C4-2B (cell line): ENCODE measurements around the gene TMPRSS5.

ENCODE experiments used
- H3K27ac ChIP-seq: fragments of 450-650 bp; 2 replicates; pipeline ENCODE4 v1.5.1; 2017
- ZFX ChIP-seq: fragments of 450-650 bp; IDR thresholded peaks from 2 replicates; pipeline ENCODE4 v1.6.1; 2017
- TF ChIP-seq, protein P1 (sequence below): fragments of 450-650 bp; conservative IDR thresholded peaks from 2 replicates; pipeline ENCODE4 v1.5.1; 2017; ENCODE audit warnings: mild to moderate bottlenecking

The TMPRSS5 gene

DNA sequence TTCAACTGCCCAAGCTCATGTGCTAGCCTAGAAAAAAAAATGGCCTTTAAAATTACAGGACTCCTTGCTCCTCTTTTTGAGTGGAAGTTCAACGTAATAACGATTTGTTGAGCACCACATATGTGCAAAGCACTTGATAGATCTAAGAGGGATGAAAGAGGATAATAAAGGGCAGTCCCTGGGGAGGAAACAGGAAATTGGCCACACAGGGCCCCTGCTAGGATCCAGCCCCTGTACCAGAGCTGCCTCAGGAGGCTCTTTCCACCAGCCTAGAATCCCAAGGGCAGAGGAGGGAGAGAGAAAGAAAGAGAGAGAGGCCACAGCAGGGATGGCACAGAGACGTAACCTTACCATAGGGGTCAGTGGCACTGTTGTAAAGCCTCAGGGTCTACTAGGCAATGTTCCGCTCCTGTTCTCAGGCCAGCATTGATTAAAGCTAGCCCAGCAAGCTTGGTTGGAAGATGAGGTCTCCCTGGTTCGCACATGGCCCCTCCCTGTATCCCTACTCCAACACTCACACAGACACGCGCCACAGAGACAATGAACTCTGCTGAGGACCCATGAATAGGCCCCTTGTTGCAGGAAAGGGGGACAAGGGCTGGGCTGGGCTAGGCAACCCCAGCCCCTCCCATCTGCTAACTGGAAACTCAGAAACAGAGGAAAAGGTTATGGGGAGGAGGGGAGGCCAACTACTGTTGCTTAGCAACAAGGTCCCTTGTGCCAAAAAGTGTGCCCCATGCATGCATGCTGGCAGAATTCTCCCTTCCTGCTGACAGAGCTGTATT is at the start of gene TMPRSS5:
TSS of gene TMPRSS5 (minus strand) at position 438 of the 785 bp plus-strand sequence. CDS start at position 354, 84 bp downstream.
- H3K27ac ChIP-seq: no peak within 1 kb of the TSS
- no peak for TF ChIP-seq ZFX
- TF ChIP-seq, protein P1, sequence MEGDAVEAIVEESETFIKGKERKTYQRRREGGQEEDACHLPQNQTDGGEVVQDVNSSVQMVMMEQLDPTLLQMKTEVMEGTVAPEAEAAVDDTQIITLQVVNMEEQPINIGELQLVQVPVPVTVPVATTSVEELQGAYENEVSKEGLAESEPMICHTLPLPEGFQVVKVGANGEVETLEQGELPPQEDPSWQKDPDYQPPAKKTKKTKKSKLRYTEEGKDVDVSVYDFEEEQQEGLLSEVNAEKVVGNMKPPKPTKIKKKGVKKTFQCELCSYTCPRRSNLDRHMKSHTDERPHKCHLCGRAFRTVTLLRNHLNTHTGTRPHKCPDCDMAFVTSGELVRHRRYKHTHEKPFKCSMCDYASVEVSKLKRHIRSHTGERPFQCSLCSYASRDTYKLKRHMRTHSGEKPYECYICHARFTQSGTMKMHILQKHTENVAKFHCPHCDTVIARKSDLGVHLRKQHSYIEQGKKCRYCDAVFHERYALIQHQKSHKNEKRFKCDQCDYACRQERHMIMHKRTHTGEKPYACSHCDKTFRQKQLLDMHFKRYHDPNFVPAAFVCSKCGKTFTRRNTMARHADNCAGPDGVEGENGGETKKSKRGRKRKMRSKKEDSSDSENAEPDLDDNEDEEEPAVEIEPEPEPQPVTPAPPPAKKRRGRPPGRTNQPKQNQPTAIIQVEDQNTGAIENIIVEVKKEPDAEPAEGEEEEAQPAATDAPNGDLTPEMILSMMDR: no peak

DNA sequence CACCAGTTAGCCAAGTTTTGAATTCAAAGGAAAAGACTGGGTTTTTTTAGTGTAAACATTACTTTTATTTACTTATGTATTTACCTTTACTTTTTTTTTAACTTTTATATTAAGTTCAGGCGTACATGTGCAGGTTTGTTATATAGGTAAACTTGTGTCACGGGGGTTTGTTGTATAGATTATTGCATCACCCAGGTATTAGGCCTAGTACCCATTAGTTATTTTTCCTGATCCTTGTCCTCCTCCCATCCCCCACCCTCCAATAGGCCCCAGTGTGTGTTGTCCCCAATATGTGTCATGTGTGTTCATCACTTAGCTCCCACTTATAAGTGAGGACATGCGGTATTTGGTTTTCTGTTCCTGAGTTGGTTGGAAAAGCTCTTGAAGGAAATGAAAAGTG is 46.8 kb upstream of the TMPRSS5 start:
- no peak for TF ChIP-seq ZFX
- TF ChIP-seq, protein P1: no peak
- no peak overlapping the region for H3K27ac ChIP-seq

DNA sequence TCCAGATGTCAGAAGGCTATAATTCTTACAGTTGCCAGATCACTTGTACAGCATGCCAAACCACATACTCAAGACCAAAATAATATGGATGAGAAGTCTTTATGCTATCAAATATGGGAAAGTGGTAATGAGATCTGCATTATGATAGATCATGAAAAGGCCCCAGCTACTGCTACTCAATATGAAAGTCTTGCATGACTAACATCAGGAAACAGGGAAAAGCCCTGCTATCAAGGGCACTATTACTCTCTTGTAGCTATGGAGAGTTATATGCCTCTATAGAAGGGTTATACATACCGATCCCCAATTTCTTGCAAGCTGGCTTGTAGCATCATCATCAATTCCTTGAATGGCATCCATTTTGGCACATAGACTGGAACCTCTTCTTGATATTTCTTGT is 30.2 kb upstream of the TMPRSS5 start:
- H3K27ac ChIP-seq: no peak overlapping the region
- TF ChIP-seq, protein P1: no peak
- no peak for TF ChIP-seq ZFX

DNA sequence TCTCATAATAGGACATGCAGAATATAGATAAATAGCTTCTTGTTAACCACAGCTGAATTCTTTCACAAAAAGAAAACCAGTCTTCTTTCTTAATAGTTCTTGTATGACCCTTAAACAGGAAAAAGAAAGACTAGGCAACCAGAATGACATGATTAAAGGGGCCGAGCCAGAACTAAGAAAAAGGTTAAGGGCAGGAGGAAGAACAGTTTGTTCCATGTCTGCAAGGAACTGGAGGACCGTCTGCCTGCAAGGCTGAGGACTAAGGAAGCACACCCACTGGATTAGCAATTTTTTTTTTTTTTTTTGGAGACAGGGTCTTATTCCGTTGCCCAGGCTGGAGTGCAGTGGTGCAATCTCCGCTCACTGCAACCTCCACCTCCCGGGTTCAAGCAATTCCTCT is 26.0 kb upstream of the TMPRSS5 start:
- no peak overlapping the region for H3K27ac ChIP-seq

DNA sequence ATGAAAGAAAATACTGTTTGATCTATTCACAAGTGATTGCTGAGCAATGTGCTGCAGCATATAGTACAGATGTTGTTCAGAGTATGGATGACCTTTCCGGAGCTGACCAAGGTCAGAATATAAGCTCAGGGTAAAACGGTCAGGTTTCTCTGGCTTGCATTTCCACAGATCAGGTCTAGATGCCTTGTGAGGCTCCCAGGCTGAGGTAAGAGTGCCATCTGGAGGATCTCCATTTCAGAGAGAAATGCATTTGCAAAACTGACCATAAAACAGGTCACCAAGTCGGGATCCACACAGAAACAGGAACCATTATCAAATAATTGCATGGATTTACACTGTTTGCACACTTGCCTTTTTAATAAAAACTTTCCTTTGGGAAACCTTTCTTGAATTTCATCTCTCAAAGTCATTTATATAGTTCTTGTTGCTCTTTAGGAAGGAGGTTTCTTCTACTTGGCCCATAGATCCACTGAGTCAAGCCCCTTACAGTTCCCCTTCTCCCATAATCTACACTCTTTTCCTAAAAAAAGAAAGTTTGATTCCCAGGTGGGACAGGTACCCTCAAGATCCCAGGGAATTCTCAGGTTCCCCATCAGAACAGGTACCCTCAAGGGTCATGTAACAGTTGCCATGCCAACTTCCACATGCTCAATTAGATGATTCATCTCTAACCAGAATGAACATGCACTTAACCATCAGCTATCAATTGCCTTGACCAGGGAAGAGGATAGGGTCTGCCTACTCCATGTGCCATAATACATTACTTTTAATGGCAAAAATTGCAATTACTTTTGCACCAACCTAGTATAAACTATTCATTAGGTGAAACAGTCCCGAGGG is 25.0 kb upstream of the TMPRSS5 start:
- H3K27ac ChIP-seq: no peak overlapping the region

More for the DNA sequence above, 26.0 kb upstream of the TMPRSS5 start:
- TF ChIP-seq, protein P1: no peak
- TF ChIP-seq ZFX: no peak

DNA sequence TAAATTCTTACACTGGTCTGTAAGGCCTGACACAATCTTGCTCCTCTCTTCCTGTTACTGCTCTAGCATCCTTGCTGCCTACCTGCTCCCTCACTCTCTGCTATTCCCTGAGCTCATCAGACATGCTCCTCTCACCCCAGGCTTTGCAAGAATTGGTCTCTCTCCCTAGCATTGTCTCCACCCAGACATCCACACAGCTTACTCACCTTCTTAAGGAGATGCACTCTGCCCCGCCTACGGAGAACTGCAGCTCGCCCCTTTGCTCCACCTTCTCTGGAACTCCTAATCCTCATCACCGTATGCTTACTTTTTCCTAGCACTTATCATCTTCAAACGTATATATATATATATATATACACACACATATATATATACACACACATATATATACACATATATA is 23.3 kb upstream of the TMPRSS5 start:
- no peak overlapping the region for H3K27ac ChIP-seq
- TF ChIP-seq, protein P1: no peak
- no peak for TF ChIP-seq ZFX

More for the DNA sequence above, 25.0 kb upstream of the TMPRSS5 start:
- no peak for TF ChIP-seq ZFX
- TF ChIP-seq, protein P1: peak; percentile 70

DNA sequence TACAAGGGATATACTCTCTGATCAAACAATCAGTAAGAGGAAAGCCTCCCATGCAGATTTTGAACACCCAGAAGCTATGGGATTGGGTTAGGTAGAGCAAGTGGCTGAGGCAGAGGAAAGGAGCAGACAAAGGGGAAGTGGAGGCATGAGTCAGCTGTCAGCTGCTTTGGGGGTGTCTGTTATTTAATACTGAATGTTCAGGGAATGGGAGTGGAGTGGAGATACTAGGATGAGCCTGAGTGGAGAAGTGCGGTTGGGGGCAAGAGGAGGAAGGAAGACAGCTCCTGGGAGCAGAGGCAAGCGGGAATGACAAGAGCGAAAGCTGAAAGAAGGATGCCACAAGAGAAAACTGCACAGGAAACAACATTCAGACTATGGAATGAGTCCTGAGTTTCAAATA is 22.7 kb upstream of the TMPRSS5 start:
- TF ChIP-seq, protein P1: no peak
- TF ChIP-seq ZFX: no peak

More for the DNA sequence above, 22.7 kb upstream of the TMPRSS5 start:
- H3K27ac ChIP-seq: no peak overlapping the region
